B cell (primary cell): ENCODE data around the gene PLCB1. TPM values are rescaled to one million over a fixed set of nuclear protein-coding genes. Genes with fewer than 3 reads are reported as not detected.
"Not testable (repeated sequence)": the region's sequence is repeated elsewhere in the genome, so short reads cannot be mapped to it uniquely, and the experiment has no call there.

Experiments
- ATAC-seq: fragments of 200-7000 bp; cut with Tn5 transposase; one replicate; pipeline ENCODE4 v1.10.0; 2021; ENCODE audit warnings: low read depth, mild to moderate bottlenecking, moderate number of reproducible peaks, moderate library complexity
- CTCF ChIA-PET: fragments of 350-600 bp; sonication (Branson Sonifier 250); formaldehyde crosslinking; loops from one replicate; lab custom pipeline; 2021; ENCODE audit warnings: antibody characterized with exemption, inconsistent platforms; lab: Charles Lee
- POLR2A ChIA-PET: fragments of 350-600 bp; sonication (Branson Sonifier 250); formaldehyde crosslinking; loops from one replicate; lab custom pipeline; 2021; ENCODE audit warnings: antibody characterized with exemption; lab: Charles Lee
- DNase-seq: peaks from one replicate; pipeline ENCODE4 v3.0.0; 2013
- H2AFZ ChIP-seq: 2 replicates; pipeline ENCODE4 v1.6.1; 2012; ENCODE audit warnings: mild to moderate bottlenecking, low read depth, low read length; ENCODE audit not compliant: insufficient read depth, poor library complexity, severe bottlenecking
- H3K27ac ChIP-seq, 2 donors: 1 replicate in 1 of 2; 2 replicates in 1 of 2; pipeline ENCODE4 v1.5.1; 2012 to 2013; ENCODE audit warnings: low read length in 2 of 2, mild to moderate bottlenecking in 2 of 2, moderate library complexity in 1 of 2
- H3K27me3 ChIP-seq, 4 experiments: fragments of 200-600 bp in 1 of 4; sonication (generic) in 1 of 4; replicated peaks in 1 of 4; 1 replicate in 2 of 4; 2 replicates in 2 of 4; pipeline versions ENCODE4 v1.6.1 to v1.7.0; 2013 to 2016; ENCODE audit warnings: low read length in 3 of 4, mild to moderate bottlenecking in 2 of 4, mixed read lengths in 1 of 4, moderate library complexity in 1 of 4; ENCODE audit not compliant: insufficient read depth in 4 of 4, control insufficient read depth in 3 of 4; ENCODE audit errors: control extremely low read depth in 1 of 4
- H3K36me3 ChIP-seq, 2 experiments: replicated peaks in 1 of 2; 1 replicate in 1 of 2; 2 replicates in 1 of 2; pipeline versions ENCODE4 v1.6.1 to v1.7.1; 2013; ENCODE audit warnings: low read length in 1 of 2; ENCODE audit not compliant: insufficient read depth in 2 of 2, control insufficient read depth in 1 of 2; ENCODE audit errors: control extremely low read depth in 1 of 2, extremely low read depth in 1 of 2
- H3K4me1 ChIP-seq, 2 donors: fragments of 200-600 bp in 1 of 2; sonication (generic) in 1 of 2; 1 replicate in 1 of 2; 2 replicates in 1 of 2; pipeline versions ENCODE4 v1.5.1 to v1.6.1; 2013 to 2017; ENCODE audit warnings: low read length in 2 of 2; ENCODE audit not compliant: control insufficient read depth in 2 of 2, insufficient read depth in 2 of 2
- H3K4me2 ChIP-seq: replicated peaks from 2 replicates; pipeline ENCODE3; 2012; ENCODE audit warnings: mild to moderate bottlenecking, low read depth, low read length; ENCODE audit not compliant: poor library complexity, severe bottlenecking
- H3K4me3 ChIP-seq, 5 experiments: fragments of 200-600 bp in 1 of 5; sonication (generic) in 1 of 5; 1 replicate in 3 of 5; 2 replicates in 2 of 5; pipeline versions ENCODE4 v1.5.1 to v1.7.0; 2011 to 2016; ENCODE audit warnings: low read length in 4 of 5, mild to moderate bottlenecking in 4 of 5, low read depth in 2 of 5, control low read depth in 1 of 5, moderate library complexity in 1 of 5; ENCODE audit not compliant: insufficient read depth in 1 of 5; ENCODE audit errors: control extremely low read depth in 1 of 5, extremely low read depth in 1 of 5
- H3K79me2 ChIP-seq: fragments of 200-600 bp; sonication (generic); one replicate; pipeline ENCODE4 v1.6.0; 2016; ENCODE audit warnings: low read length; ENCODE audit not compliant: control insufficient read depth, insufficient read depth
- H3K9ac ChIP-seq: fragments of 200-600 bp; sonication (generic); 2 replicates; pipeline ENCODE4 v1.6.1; 2017; ENCODE audit warnings: mild to moderate bottlenecking, low read length, moderate library complexity
- H3K9me3 ChIP-seq, 3 donors: one replicate each; pipeline versions ENCODE4 v1.6.1 to v1.7.1; 2013; ENCODE audit warnings: low read length in 2 of 3; ENCODE audit not compliant: control insufficient read depth in 2 of 3, insufficient read depth in 1 of 3; ENCODE audit errors: control extremely low read depth in 1 of 3
- H4K20me1 ChIP-seq: 2 replicates; pipeline ENCODE4 v1.6.0; 2012; ENCODE audit warnings: mild to moderate bottlenecking, low read length; ENCODE audit not compliant: insufficient read depth, control insufficient read depth, poor library complexity, severe bottlenecking
- H3K27ac Mint-ChIP-seq: one replicate; pipeline ENCODE4 v1.8.0; 2021; ENCODE audit warnings: mixed read lengths
- H3K27me3 Mint-ChIP-seq: one replicate; pipeline ENCODE4 v1.8.0; 2021; ENCODE audit warnings: mixed read lengths
- H3K4me1 Mint-ChIP-seq: one replicate; pipeline ENCODE4 v1.8.0; 2021; ENCODE audit warnings: mixed read lengths
- H3K4me3 Mint-ChIP-seq: one replicate; pipeline ENCODE4 v1.8.0; 2021; ENCODE audit warnings: mixed read lengths
- H3K9me3 Mint-ChIP-seq: one replicate; pipeline ENCODE4 v1.8.0; 2022; ENCODE audit warnings: mixed read lengths; ENCODE audit not compliant: insufficient read depth
- EZH2 ChIP-seq: IDR thresholded peaks from 2 replicates; pipeline ENCODE4 v1.6.1; 2012; ENCODE audit warnings: borderline replicate concordance, low read depth, mild to moderate bottlenecking, moderate library complexity, low read length; ENCODE audit not compliant: insufficient read depth, poor library complexity, severe bottlenecking
- WGBS: methylation state at CpG from one replicate; pipeline ENCODE4 v1.1.5; 2013; ENCODE audit warnings: missing lambda C conversion rate; ENCODE audit not compliant: insufficient coverage; 5-methylcytosine and 5-hydroxymethylcytosine counted together
- intact Hi-C: fragments of 100-400 bp; cut with micrococcal nuclease; formaldehyde crosslinking; loops from one replicate; pipeline ENCODE4 v1.10.0; 2022
- polyA plus RNA-seq: library from polyadenylated mRNA; depleted of rRNA; stranded (reverse); fragments of >200 nt; gene quantifications from 2 replicates; pipeline ENCODE4 v1.2.3, GENCODE V29; 2012
- total RNA-seq, 2 donors: library from RNA; stranded (reverse); fragments of 120-200 nt in 1 of 2; gene quantifications; 1 replicate in 1 of 2; 2 replicates in 1 of 2; pipeline versions ENCODE4 v1.2.3 to v1.2.4, GENCODE V29; 2013 to 2022
- TF ChIP-seq, protein P1 (sequence below): fragments of 200-600 bp; IDR thresholded peaks from one replicate; pipeline ENCODE4 v1.8.0; 2022; ENCODE audit warnings: antibody characterized with exemption, mild to moderate bottlenecking

PLCB1 gene
- total and polyA plus RNA-seq, 2 donors (not counting 1 experiment from before 2014, with no cell fraction given), result 0.18 to 0.47 TPM

DNA sequence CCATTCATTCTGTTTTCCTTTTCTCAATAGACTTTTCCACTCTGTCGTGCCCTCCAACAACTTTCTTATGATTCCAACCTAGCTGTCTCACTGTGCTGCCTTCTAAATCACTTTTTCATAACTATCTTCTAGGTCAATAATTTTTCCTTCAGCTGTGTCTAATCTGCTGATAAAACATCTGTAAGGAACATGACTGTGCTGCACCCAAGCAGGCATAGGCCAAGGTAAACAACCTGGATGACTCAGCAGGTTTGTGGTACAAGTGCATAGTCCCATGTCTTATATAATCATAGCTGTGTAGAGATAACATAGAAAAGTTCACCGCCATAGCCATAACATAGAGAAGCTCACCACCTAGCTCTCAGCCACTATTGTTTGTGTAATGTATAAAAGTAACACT is 332.3 kb downstream of the PLCB1 start:
- Histone ChIP-seq H2AFZ (no peak overlapping the region), H3K79me2 (no peaks in the 10 kb centered on the region), H3K4me2 (no peak overlapping the region), H3K36me3 (no peaks in the 10 kb centered on the region), H3K4me3 (no peak overlapping the region), H3K9ac (no peak overlapping the region), H3K9me3 (peaks cover 0 to 6% (median 4%) of the 10 kb centered on the region in 3 donors), H3K27ac (no peak overlapping the region), H3K27me3 (no peaks in the 10 kb centered on the region), H3K4me1 (no peaks in the 10 kb centered on the region), H4K20me1 (no peaks in the 10 kb centered on the region)
- no peaks in the 10 kb centered on the region for H3K4me1 Mint-ChIP-seq
- ATAC-seq (no peak), DNase-seq (no peak)
- H3K27me3 Mint-ChIP-seq, result no peaks in the 10 kb centered on the region
- peaks cover 6% of the 10 kb centered on the region for H3K9me3 Mint-ChIP-seq
- intact Hi-C loops, result no loop called here
- H3K27ac Mint-ChIP-seq, result no peak overlapping the region
- no peak for TF ChIP-seq EZH2
- TF ChIP-seq, protein P1, sequence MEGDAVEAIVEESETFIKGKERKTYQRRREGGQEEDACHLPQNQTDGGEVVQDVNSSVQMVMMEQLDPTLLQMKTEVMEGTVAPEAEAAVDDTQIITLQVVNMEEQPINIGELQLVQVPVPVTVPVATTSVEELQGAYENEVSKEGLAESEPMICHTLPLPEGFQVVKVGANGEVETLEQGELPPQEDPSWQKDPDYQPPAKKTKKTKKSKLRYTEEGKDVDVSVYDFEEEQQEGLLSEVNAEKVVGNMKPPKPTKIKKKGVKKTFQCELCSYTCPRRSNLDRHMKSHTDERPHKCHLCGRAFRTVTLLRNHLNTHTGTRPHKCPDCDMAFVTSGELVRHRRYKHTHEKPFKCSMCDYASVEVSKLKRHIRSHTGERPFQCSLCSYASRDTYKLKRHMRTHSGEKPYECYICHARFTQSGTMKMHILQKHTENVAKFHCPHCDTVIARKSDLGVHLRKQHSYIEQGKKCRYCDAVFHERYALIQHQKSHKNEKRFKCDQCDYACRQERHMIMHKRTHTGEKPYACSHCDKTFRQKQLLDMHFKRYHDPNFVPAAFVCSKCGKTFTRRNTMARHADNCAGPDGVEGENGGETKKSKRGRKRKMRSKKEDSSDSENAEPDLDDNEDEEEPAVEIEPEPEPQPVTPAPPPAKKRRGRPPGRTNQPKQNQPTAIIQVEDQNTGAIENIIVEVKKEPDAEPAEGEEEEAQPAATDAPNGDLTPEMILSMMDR, result no peak
- ChIA-PET CTCF (no interaction called here), POLR2A (no interaction called here)
- H3K4me3 Mint-ChIP-seq, result no peak overlapping the region
- WGBS, result 73% methylated on average over 1 of the region's 2 CpGs

DNA sequence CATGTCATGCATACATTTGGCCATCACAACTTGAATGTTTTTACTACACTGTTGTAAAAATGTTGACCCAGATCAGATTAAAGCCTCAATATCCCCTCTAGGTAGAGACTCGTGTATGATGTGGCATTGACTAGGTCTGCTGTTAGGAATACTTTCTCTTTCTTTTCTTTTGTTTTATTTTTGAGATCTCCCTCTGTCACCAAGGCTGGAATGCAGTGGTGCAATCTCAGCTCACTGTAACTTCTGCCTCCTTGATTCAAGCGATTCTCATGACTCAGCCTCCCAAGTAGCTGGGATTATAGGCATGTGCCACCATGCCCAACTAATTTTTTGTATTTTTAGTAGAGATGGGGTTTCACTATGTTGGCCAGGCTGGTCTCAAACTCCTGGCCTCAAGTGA is 334.7 kb downstream of the PLCB1 start:
- H4K20me1 ChIP-seq, DNase-seq, H3K4me1 Mint-ChIP-seq, H3K9me3 ChIP-seq, ATAC-seq, H3K4me2 ChIP-seq, H2AFZ ChIP-seq, H3K27me3 Mint-ChIP-seq, H3K27ac Mint-ChIP-seq, H3K4me3 Mint-ChIP-seq, H3K27ac ChIP-seq, H3K9ac ChIP-seq, H3K27me3 ChIP-seq, H3K4me3 ChIP-seq, H3K9me3 Mint-ChIP-seq, POLR2A ChIA-PET, H3K4me1 ChIP-seq, H3K79me2 ChIP-seq, intact Hi-C loops, CTCF ChIA-PET, H3K36me3 ChIP-seq: not testable (repeated sequence)
- WGBS, result no CpG with 5 or more reads among the region's 2 CpGs
